Right atrium auricular region (tissue), 2 donors: ENCODE measurements around the gene RRM1. TPM values are rescaled to one million over a fixed set of nuclear protein-coding genes. Genes with fewer than 3 reads are reported as not detected.

Experiments used
- DNase-seq: peaks from one replicate; pipeline ENCODE4 v3.0.0-alpha.2; 2019; ENCODE audit warnings: low spot score
- H3K27ac ChIP-seq, 2 donors: fragments of 200-600 bp; sonication (generic); 1 replicate in 1 of 2; 2 replicates in 1 of 2; pipeline ENCODE4 v1.5.1; 2016 to 2019
- H3K27me3 ChIP-seq, 2 donors: fragments of 200-600 bp; sonication (generic); one replicate each; pipeline versions ENCODE4 v1.5.1 to v1.6.0; 2017 to 2019
- H3K36me3 ChIP-seq: fragments of 200-600 bp; sonication (generic); one replicate; pipeline ENCODE4 v1.5.1; 2016
- H3K4me1 ChIP-seq, 2 donors: fragments of 200-600 bp; sonication (generic); one replicate each; pipeline versions ENCODE4 v1.5.1 to v1.6.0; 2017 to 2019
- H3K4me3 ChIP-seq, 2 donors: fragments of 200-600 bp; sonication (generic); 1 replicate in 1 of 2; 2 replicates in 1 of 2; pipeline ENCODE4 v1.5.1; 2017 to 2019; ENCODE audit warnings: mild to moderate bottlenecking in 1 of 2, moderate library complexity in 1 of 2
- H3K9me3 ChIP-seq, 2 donors: fragments of 200-600 bp; sonication (generic); one replicate each; pipeline ENCODE4 v1.5.1; 2019
- total RNA-seq, 2 donors: library from RNA; depleted of rRNA; stranded (reverse); fragments of >200 nt; gene quantifications; one replicate each; pipeline ENCODE4 v1.1.0, GENCODE V29; 2016
- TF ChIP-seq, protein P1 (sequence below), 2 donors: fragments of 200-600 bp; sonication (generic); IDR thresholded peaks; one replicate each; pipeline ENCODE4 v1.5.1; 2019; ENCODE audit warnings: antibody characterized with exemption in 2 of 2

Gene RRM1
- total RNA-seq, 2 donors from 2014 or later, result 18.3 to 26.7 TPM

DNA sequence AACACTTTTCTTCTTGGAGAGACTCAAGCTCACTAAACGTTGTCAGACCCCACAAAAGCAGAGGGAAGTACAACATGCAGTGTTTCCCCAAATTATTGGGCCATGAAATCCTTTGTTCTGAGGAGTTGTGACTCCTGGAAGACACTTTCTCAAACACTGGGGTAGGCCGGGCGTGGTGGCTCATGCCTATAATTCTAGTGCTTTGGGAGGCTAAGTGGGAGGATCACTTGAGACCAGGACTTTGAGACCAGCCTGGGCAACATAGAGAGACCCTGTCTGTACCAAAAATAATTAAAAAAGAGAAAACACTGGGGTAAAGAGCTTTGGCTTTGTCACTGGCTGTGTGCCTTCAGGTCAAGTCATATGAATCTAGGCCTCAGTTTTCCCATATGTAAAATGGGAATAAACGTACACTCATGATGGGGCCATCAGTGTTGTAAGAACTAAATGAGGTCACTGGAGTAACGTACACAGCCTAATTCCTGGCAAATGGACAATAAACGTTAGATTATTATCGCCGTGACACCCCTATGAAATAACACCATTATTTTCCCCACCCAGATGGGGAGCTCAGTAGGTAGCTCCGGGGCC, 92.0 kb downstream of the RRM1 start:
- Histone ChIP-seq H3K4me3 (peak overlapping the region in 1 of 2 donors; percentile 67), H3K9me3 (no peaks in the 10 kb centered on the region), H3K36me3 (no peaks in the 10 kb centered on the region), H3K27me3 (no peaks in the 10 kb centered on the region), H3K27ac (peak overlapping the region in 1 of 2 donors; percentile 77), H3K4me1 (peaks cover 0 to 23% of the 10 kb centered on the region in 2 donors)
- peak; percentile 55 for DNase-seq
- TF ChIP-seq, protein P1, sequence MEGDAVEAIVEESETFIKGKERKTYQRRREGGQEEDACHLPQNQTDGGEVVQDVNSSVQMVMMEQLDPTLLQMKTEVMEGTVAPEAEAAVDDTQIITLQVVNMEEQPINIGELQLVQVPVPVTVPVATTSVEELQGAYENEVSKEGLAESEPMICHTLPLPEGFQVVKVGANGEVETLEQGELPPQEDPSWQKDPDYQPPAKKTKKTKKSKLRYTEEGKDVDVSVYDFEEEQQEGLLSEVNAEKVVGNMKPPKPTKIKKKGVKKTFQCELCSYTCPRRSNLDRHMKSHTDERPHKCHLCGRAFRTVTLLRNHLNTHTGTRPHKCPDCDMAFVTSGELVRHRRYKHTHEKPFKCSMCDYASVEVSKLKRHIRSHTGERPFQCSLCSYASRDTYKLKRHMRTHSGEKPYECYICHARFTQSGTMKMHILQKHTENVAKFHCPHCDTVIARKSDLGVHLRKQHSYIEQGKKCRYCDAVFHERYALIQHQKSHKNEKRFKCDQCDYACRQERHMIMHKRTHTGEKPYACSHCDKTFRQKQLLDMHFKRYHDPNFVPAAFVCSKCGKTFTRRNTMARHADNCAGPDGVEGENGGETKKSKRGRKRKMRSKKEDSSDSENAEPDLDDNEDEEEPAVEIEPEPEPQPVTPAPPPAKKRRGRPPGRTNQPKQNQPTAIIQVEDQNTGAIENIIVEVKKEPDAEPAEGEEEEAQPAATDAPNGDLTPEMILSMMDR (IDR thresholded peaks at IDR 0.05), result no peak

DNA sequence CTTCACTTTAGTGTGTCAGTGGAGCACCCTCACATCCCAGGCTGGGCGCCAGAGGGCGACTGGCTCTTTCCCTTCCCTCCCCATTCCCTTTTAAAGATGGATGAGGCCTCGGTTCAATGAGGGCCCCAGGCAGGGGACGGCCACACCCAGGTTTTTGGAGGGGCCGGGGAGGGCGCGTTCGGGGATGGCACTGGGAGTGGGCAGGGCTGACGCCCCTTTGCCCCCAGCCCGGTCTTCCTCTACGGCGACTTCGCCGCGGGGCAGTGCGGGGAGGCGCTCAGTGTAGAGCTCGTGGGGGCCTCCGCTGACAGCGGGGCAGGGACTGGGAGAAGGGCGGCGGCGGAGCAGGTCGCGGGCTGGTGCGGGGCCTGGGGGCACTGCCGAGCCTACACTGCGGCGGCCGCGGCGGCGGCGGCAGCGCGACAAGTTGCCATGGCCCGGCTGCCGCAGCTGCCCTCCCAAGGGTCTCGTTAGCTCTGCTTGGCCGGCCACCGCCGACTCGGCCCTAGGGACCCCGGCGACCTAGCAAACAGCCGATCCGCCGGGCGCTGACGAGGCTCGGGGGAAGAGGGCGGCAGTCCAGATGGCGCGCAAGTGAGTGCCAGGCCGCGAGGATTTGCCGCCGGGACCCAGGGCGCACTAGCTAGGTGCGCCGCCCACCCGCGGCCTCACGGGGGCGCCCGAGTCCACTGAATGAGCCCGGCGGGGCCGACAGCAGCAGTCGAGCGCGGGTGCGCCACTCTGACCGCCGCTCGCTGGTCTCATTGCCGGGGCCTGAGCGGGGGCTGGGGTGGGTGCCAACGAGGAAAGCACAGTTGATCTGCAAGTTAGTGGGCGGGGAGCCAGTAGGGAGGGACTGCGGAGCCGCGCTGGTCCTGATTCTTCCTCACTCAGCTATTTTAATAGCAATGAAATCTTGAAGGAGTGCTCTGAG, 92.7 kb downstream of the RRM1 start:
- TF ChIP-seq, protein P1 (IDR thresholded peaks at IDR 0.05), result peak; percentile 94 to 96
- Histone ChIP-seq H3K27ac (peak overlapping the region; percentile 70 to 77), H3K9me3 (no peaks in the 10 kb centered on the region), H3K4me3 (peak overlapping the region; percentile 46 to 67), H3K4me1 (peaks cover 0 to 24% of the 10 kb centered on the region in 2 donors), H3K27me3 (no peaks in the 10 kb centered on the region), H3K36me3 (no peaks in the 10 kb centered on the region)
- peak; percentile 96 for DNase-seq

Other genes with a start within 250 kb of the RRM1 start
- gene STIM1, start 239.1 kb upstream of the RRM1 start, total RNA-seq, result 10 to 100 TPM; 15.4 to 16.6 TPM